Kidney glomerular epithelial cell (primary cell): ENCODE data around the gene SCNN1B.

ENCODE experiments used
- DNase-seq: peaks from one replicate; lab custom pipeline; 2025; lab: John Stamatoyannopoulos, UW

Gene SCNN1B

DNA sequence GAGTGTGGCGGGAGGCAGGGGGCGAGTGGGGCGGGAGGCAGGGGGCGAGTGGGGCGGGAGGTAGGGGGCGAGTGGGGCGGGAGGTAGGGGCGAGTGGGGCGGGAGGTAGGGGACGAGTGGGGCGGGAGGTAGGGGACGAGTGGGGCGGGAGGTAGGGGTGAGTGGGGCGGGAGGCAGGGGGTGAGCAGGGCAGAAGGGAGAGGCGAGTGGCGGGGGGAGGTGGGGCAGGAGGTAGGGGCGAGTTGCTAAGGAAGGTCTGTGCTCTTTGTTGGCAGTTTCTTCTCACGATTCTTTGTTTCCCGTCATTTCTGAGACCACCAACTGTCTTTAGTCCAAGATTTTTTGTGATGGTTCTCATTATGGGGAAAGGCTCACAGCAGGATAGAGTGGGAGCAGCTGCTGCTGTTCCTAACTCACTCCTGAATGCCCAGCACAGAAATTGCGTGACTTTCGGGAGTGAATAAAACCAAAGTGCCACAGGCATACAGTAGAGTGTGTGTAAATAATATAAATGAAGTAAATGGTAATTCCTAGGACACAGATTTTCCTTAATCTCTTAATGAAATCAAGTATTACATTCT lies 106.2 kb downstream of the SCNN1B start:
- no peak for DNase-seq

GRCh38 chr16:23408823-23409298 lies 106.8 kb downstream of the SCNN1B start:
- DNase-seq = peak; percentile 8

DNA sequence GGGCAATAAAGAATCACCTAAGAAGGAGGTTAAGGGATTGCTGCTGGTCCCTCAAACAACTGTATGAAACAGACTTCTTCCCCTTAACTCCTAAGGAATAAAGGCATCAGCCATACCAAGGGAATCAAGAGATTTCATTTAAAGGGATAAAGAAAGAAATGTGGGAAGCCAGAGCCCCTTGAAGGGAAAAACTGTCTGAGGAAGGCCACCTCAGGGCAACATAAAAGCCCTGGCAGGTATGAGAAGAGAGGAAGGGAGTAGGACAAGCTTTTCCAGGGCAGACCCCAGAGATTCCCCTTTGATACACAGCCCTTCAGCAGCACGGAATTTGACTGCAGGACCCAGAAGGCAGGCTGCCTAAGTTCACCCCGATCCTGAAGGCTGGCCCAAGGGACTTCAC lies 107.4 kb downstream of the SCNN1B start:
- DNase-seq = no peak

GRCh38 chr16:23410176-23410575 lies 108.1 kb downstream of the SCNN1B start:
- no peak for DNase-seq

DNA sequence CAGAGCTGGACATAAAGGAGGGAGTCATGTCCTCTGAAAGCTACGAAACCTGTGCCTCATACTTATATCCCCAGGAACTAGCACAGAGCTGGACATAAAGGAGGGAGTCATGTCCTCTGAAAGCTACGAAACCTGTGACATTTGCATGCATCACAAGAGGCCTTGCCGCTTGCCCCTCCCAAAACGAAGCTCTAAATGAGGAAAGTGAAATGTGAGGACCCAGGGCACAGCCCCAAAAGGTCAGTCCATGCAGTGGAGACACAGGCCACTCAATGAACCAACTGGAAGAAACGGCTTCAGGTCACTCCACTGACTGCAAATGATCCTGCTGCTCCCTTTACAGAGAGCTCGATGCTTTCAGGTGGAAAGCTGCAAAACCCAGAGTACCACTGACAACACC lies 112.6 kb downstream of the SCNN1B start:
- no peak for DNase-seq

DNA sequence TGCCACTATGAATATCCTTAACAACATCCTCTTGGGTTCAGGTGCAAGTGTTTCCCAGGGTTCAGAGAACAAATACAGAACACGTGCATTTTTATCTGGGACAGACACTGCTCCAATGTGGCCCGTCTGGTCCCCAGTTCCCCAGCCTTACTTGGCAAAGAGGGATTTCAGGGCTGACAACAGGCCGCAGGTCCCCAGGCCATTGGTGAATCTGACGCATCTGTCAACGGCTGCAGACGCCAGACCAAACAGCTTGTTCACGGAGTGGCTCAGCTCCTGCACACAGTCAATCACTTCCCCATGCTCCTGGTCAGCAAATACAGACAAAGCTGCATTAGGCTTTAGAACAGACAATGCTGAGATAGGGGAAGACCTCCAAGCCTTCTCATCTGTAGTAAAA lies 114.7 kb downstream of the SCNN1B start:
- DNase-seq = no peak

GRCh38 chr16:23420011-23420410 lies 117.9 kb downstream of the SCNN1B start:
- DNase-seq = peak; percentile 31

DNA sequence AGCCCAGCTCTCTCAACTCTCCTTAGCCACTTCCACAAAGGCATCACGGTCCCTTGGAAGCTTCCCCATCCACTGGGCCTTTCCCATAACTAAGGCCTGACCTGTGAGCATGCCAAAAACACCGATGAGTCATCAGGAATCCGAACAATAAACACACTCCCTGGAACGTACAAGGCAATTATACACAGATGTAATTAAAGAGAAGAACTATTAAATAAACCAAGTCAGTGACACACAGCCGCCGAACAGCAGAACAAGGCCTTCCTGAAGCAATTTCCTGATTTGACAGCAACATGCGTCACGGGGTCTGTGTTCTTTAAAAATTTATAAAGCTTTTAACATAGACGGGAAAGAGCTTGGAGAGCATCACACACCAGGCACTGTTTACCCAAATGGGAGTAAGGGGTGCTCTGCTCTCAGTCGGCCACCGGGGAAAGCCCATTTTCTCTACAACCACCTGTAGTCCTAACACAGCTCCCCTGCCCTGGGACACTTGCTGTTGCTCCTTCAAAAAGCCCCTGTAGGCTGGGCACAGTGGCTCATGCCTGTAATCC lies 121.5 kb downstream of the SCNN1B start:
- DNase-seq = peak; percentile 96

- DNase-seq = peak; percentile 84
Measured at GRCh38 chr16:23424292-23424958, 122.3 kb downstream of the SCNN1B start.

- DNase-seq = no peak
Measured at GRCh38 chr16:23428351-23428750, 126.2 kb downstream of the SCNN1B start.
